Endothelial cell of umbilical vein (primary cell): ENCODE data around the gene SEZ6. TPM values are rescaled to one million over a fixed set of nuclear protein-coding genes. Genes with fewer than 3 reads are reported as not detected.

ENCODE experiments used
- BruUV-seq: library from RNA; stranded (reverse); fragments of 400-500 nt; replicated peaks from 2 replicates; lab custom pipeline; 2021; lab: Mats Ljungman, UMichigan
- CTCF ChIA-PET: fragments of 300-600, 350-600 bp; sonication (Branson Sonifier 250); formaldehyde crosslinking; loops from one replicate; lab custom pipeline; 2021; ENCODE audit warnings: antibody characterized with exemption, inconsistent platforms; lab: Charles Lee
- POLR2A ChIA-PET: fragments of 300-600, 350-600 bp; sonication (Branson Sonifier 250); formaldehyde crosslinking; loops from one replicate; lab custom pipeline; 2021; ENCODE audit warnings: antibody characterized with exemption, inconsistent platforms; lab: Charles Lee
- DNase-seq: peaks from one replicate; pipeline ENCODE4 v3.0.0-alpha.2; 2011; ENCODE audit warnings: low read depth, low spot score
- FAIRE-seq: peaks from 2 replicates; lab custom pipeline; 2011; peaks lifted over from hg19 to GRCh38; lab: Jason Lieb, UNC
- H2AFZ ChIP-seq: 2 replicates; pipeline ENCODE4 v1.6.0; 2012; ENCODE audit warnings: low read depth, low read length, control low read depth, inconsistent platforms
- H3K27ac ChIP-seq: 2 replicates; pipeline ENCODE4 v1.5.1; 2011; ENCODE audit warnings: low read depth, mild to moderate bottlenecking, control low read depth, low read length, moderate library complexity; ENCODE audit not compliant: insufficient read depth
- H3K27me3 ChIP-seq, 2 experiments: 2 replicates each; pipeline versions ENCODE4 v1.6.0 to v1.6.1; 2011; ENCODE audit warnings: low read length in 2 of 2, mixed read lengths in 1 of 2; ENCODE audit not compliant: control insufficient read depth in 2 of 2, insufficient read depth in 2 of 2
- H3K36me3 ChIP-seq, 2 experiments: 2 replicates in 1 of 2; 3 replicates in 1 of 2; pipeline ENCODE4 v1.5.1; 2011; ENCODE audit warnings: low read length in 2 of 2, mild to moderate bottlenecking in 1 of 2, moderate library complexity in 1 of 2; ENCODE audit not compliant: control insufficient read depth in 2 of 2, insufficient read depth in 2 of 2; ENCODE audit errors: extremely low read depth in 1 of 2
- H3K4me1 ChIP-seq: 3 replicates; pipeline ENCODE4 v1.5.1; 2011; ENCODE audit warnings: mild to moderate bottlenecking, low read length; ENCODE audit not compliant: control insufficient read depth, insufficient read depth; ENCODE audit errors: extremely low read depth
- H3K4me2 ChIP-seq: 2 replicates; pipeline ENCODE4 v1.6.1; 2011; ENCODE audit warnings: low read length, control low read depth, mixed read lengths; ENCODE audit not compliant: insufficient read depth
- H3K4me3 ChIP-seq, 3 experiments: fragments of 200-600 bp in 1 of 3; sonication (generic), shearing (Covaris generic) in 1 of 3; replicated peaks in 1 of 3; 2 replicates each; pipeline ENCODE4 v1.5.1; 2011 to 2016; ENCODE audit warnings: control low read depth in 3 of 3, low read length in 3 of 3, mild to moderate bottlenecking in 2 of 3, inconsistent platforms in 1 of 3, low read depth in 1 of 3, moderate library complexity in 1 of 3; ENCODE audit not compliant: insufficient read depth in 1 of 3
- H3K79me2 ChIP-seq: 2 replicates; pipeline ENCODE4 v1.6.0; 2012; ENCODE audit warnings: low read length, inconsistent platforms; ENCODE audit not compliant: control insufficient read depth, insufficient read depth
- H3K9ac ChIP-seq: replicated peaks from 2 replicates; pipeline ENCODE3; 2011; ENCODE audit warnings: low read length, control low read depth; ENCODE audit not compliant: insufficient read depth; ENCODE audit errors: extremely low read depth
- H3K9me1 ChIP-seq: replicated peaks from 3 replicates; pipeline ENCODE4 v1.6.0; 2011; ENCODE audit warnings: mild to moderate bottlenecking, low read length; ENCODE audit not compliant: control insufficient read depth, insufficient read depth; ENCODE audit errors: extremely low read depth
- H3K9me3 ChIP-seq: replicated peaks from 2 replicates; pipeline ENCODE4 v1.5.1; 2012; ENCODE audit warnings: low read length, inconsistent platforms; ENCODE audit not compliant: control insufficient read depth, insufficient read depth
- H4K20me1 ChIP-seq: replicated peaks from 2 replicates; pipeline ENCODE3; 2011; ENCODE audit warnings: mild to moderate bottlenecking, low read length; ENCODE audit not compliant: control insufficient read depth, insufficient read depth; ENCODE audit errors: extremely low read depth
- CTCF ChIP-seq, 2 donors: IDR thresholded peaks; 1 replicate in 1 of 2; 2 replicates in 1 of 2; pipeline ENCODE4 v1.5.1; 2011; ENCODE audit warnings: low read length in 2 of 2, mild to moderate bottlenecking in 2 of 2, moderate library complexity in 2 of 2, control low read depth in 1 of 2, inconsistent platforms in 1 of 2, low read depth in 1 of 2; ENCODE audit not compliant: insufficient read depth in 1 of 2; ENCODE audit errors: extremely low read depth in 1 of 2
- EZH2 ChIP-seq: IDR thresholded peaks from 2 replicates; pipeline ENCODE4 v1.6.1; 2012; ENCODE audit warnings: borderline replicate concordance, low read depth, mild to moderate bottlenecking, moderate library complexity, low read length, inconsistent platforms; ENCODE audit not compliant: severe bottlenecking
- FOS ChIP-seq: IDR thresholded peaks from 2 replicates; pipeline ENCODE4 v1.6.1; 2011; ENCODE audit warnings: mild to moderate bottlenecking, low read length, moderate library complexity, borderline replicate concordance; ENCODE audit not compliant: insufficient read depth
- GATA2 ChIP-seq: IDR thresholded peaks from 2 replicates; pipeline ENCODE4 v1.7.0; 2011; ENCODE audit warnings: low read depth, mild to moderate bottlenecking, moderate library complexity, mixed read lengths, low read length; ENCODE audit not compliant: insufficient read length, insufficient read depth
- JUN ChIP-seq: IDR thresholded peaks from 2 replicates; pipeline ENCODE4 v1.6.1; 2011; ENCODE audit warnings: borderline replicate concordance, low read depth; ENCODE audit not compliant: insufficient read length, insufficient read depth
- MAX ChIP-seq: IDR thresholded peaks from 2 replicates; pipeline ENCODE4 v1.6.1; 2011; ENCODE audit not compliant: insufficient read depth, insufficient read length
- MYC ChIP-seq: IDR thresholded peaks from one replicate; pipeline ENCODE4 v1.6.1; 2011; ENCODE audit warnings: mild to moderate bottlenecking, low read depth, low read length
- POLR2A ChIP-seq: IDR thresholded peaks from 2 replicates; pipeline ENCODE4 v1.6.1; 2012; ENCODE audit warnings: low read depth, mild to moderate bottlenecking, control low read depth, low read length
- POLR2AphosphoS5 ChIP-seq: IDR thresholded peaks from 2 replicates; pipeline ENCODE4 v1.6.1; 2012; ENCODE audit warnings: low read depth, mild to moderate bottlenecking, control low read depth, low read length, moderate library complexity; ENCODE audit not compliant: insufficient read depth
- dilution Hi-C: fragments of 300-500 bp; cut with MboI; formaldehyde crosslinking; loops from one replicate; pipeline ENCODE4 v1.15.0; 2019; ENCODE audit warnings: low sequenced_read_pairs; ENCODE audit not compliant: extremely low pct_ligation_motif_present
- intact Hi-C: fragments of 100-400 bp; cut with micrococcal nuclease; formaldehyde crosslinking; loops from one replicate; pipeline ENCODE4 v1.10.0; 2022
- polyA plus RNA-seq, 4 experiments: library from polyadenylated mRNA; depleted of rRNA in 3 of 4; stranded (reverse) in 3 of 4; unstranded in 1 of 4; fragments of >200 nt; gene quantifications; 2 replicates each; pipeline versions ENCODE4 v1.2.1 to v1.2.3, GENCODE V29; 2011 to 2012; ENCODE audit warnings: missing spikeins in 1 of 4
- total RNA-seq: library from RNA; stranded (reverse); gene quantifications from 2 replicates; pipeline ENCODE4 v1.2.3, GENCODE V29; 2021

SEZ6 gene
- total and polyA plus RNA-seq, 2 donors (not counting 3 experiments of a cell fraction or from before 2014, with no cell fraction given), result not detected

DNA sequence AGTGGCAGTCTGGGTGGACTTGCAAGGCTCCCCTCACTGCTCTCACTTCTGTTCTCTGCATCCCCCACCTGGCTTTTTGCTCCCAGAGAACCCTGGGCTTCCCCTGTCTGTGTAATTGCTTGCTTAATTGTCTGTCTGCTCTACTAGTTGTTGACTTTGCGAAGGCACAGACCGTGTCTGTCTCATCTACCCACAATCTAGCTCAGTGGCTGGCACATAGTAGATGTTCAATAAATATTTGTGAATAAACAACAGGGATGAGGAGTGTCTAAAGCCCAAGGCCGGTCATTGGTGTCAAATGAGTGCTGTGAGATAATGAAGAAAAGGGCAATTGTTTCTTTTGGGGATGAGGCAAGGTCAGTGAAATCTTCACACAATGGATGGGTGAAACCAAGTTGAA is 2.8 kb upstream of the SEZ6 start:
- dilution Hi-C loops, result no loop called here
- H3K79me2 ChIP-seq, result no peaks in the 10 kb centered on the region
- no peak overlapping the region for H3K4me2 ChIP-seq
- no peaks in the 10 kb centered on the region for H3K4me1 ChIP-seq
- H3K27me3 ChIP-seq, result peaks cover 42 to 45% of the 10 kb centered on the region in 2 experiments
- DNase-seq (no peak), FAIRE-seq (no peak)
- no peak overlapping the region for H2AFZ ChIP-seq
- TF ChIP-seq CTCF (IDR thresholded peaks at IDR 0.05; ENCODE audit: extremely low read depth in 1 of 2, insufficient read depth in 1 of 2, low read depth in 1 of 2, low read length in 2 of 2), result no peak
- TF ChIP-seq JUN, result no peak
- TF ChIP-seq MAX, result no peak
- TF ChIP-seq POLR2AphosphoS5, result no peak
- no peak for TF ChIP-seq GATA2
- TF ChIP-seq MYC, result no peak
- no peak for TF ChIP-seq POLR2A
- no peak for TF ChIP-seq EZH2
- no peak for TF ChIP-seq FOS
- H4K20me1 ChIP-seq, result no peaks in the 10 kb centered on the region
- no peaks in the 10 kb centered on the region for H3K36me3 ChIP-seq
- POLR2A ChIA-PET, result no interaction called here
- H3K9ac ChIP-seq, result no peak overlapping the region
- H3K4me3 ChIP-seq, result no peak overlapping the region
- CTCF ChIA-PET, result interaction anchor here (1.8 to 3.0 kb wide), 3 partner anchors 10 to 108 kb away, joined by 5 to 11 read pairs (median 8); no protein-coding TSS in a partner anchor
- H3K27ac ChIP-seq, result no peak overlapping the region
- no peaks in the 10 kb centered on the region for H3K9me1 ChIP-seq
- no TSS peak for BruUV-seq
- H3K9me3 ChIP-seq, result no peaks in the 10 kb centered on the region
- intact Hi-C loops, result no loop called here
